ENCODE measurements around the gene KDELR1.
A peak's percentile ranks its signal among the peaks of the same experiment; 100 is the strongest.

The KDELR1 gene

DNA sequence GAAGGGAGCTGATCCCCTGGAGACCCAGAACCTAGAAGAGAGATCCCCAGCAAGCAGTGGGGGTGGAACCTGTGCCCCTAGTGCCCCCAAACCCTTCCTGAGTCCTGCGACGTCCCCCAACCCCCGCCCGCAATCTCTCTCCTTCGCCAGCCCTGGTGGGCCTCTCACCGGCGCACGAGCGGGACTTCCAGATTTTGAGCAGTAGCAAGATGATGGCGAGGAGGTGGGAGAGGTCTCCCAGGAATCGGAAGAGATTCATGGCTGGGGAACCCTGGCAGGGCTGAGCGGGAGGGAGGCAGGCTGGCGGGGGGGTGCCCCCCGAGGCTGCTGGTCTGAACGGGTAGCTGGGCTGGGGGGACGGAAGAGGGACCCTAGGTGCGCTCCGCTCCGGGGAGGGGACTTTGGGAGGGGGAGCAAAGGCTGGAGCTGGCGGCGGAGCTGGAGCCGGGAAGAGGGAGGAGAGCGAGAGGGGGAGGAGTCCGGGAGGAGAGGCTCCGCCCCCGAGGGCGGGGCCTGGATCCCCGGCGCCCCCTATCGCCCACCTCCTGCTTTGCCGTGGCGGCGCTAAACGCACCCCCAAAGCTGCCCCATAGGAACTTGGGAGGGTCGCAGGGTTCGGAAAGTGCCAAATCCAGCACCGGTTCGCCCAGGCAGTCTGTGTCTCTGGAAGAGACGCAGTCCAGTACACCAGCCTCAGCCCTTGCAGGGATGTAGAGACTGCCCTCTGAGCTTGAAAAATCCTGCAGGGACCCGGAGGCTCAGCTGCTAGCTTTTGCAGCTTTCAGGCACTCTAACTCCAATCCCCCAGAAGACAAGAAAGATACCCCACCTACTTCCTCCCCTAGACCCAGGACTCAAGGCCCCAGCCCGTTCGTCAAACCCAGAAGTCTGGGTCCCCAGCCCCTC is at the start of gene KDELR1:
KDELR1 (minus strand) TSS at position 452 of the 906 bp plus-strand sequence; CDS start at position 259, 193 bp downstream.
- peak; percentile 59 to 63 for DNase-seq

DNA sequence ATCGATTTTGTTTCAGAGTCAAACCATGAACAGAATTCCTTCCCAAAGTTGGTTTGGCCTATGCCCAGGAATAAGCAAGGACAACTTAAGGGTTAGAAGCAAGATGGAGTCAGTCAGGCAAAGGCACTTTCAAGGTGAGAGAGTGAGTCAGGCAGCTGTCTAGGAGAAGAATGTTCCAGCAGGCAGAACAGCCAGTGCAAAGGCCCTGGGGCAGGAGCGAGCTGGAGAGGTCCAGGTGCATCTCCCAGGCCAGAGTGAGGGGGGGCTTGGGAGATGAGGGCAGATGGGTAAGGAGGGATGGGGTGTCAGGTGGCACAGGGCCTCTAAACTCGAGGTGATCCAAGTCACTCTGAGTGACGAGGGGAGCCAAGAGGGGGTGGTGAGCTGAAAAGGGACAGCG is 45.2 kb upstream of the KDELR1 start:
- DNase-seq, result no peak

GRCh38 chr19:48433337-48433736 is 42.0 kb upstream of the KDELR1 start:
- peak; percentile 47 to 60 for DNase-seq

GRCh38 chr19:48428670-48429069 is 37.3 kb upstream of the KDELR1 start:
- DNase-seq, result no peak

DNA sequence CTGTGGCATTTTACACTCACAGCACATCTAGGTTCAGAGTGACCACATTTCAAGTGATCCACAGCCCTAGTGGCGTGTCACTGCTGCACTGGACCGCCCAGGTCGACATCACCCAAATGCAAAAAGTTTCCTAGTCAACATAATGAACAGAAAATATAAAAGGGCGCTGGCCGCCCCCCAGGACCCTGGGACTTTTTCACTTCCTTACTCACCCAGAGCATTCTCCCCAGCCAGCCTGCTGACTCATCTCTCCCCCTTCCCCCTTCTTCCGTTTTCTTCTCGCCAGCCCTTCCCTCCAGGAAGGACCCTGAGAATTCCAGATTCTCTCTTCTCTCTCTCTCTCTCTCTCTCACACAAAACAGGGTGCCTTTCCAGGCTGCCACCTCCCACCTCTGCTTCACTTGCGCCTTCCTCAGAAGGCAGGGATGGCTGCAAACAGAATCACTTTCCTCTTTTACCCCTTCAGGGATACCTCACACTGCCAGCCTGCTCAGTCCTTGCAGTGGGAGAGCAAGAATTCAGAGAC is 33.4 kb upstream of the KDELR1 start:
- peak; percentile 58 to 70 for DNase-seq

- DNase-seq, result no peak
These were observed 30.2 kb upstream of the KDELR1 start for GRCh38 chr19:48421548-48421947.

- DNase-seq, result peak; percentile 75 to 83
These were observed 28.0 kb upstream of the KDELR1 start for GRCh38 chr19:48419158-48419920.

DNA sequence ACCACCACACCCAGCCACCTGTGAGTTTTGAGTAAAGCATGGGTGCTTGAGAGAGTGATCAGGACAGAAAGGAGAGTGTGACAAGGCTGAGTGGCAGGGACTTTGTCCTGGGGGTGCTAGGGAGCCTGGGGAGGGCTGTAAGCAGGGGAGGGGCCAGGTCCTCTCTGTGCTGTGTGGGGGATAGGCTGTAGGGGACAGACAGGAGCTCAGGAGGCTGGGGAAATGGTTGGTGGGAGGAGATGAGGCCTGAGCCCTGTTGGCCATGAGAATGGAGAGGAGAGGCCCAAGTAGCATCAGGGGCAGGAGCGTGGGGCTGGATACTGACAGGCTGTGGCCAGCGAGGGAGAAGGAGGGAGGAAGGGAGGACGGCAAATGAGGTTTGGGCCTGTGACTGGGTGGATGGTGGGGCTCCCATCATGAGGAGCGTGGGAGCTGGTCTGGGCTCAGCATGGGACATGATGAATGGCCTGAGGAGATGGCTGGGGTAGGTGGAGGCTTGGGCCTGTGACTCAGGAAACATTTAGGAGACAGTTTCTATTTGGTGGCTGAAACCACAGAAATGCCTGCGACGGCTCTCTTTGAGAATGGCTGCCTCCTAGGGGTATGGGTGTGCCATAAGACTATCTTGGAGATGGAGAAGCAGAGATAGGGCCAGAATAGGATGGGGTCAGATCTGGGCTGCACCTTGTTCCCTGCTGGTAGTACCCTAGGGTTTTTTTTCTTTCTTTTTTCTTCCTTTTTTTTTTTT is 27.1 kb upstream of the KDELR1 start:
- DNase-seq, result peak in 1 of 2 experiments; percentile 25

GRCh38 chr19:48417421-48417820 is 26.1 kb upstream of the KDELR1 start:
- no peak for DNase-seq

GRCh38 chr19:48415806-48416221 is 24.5 kb upstream of the KDELR1 start:
- no peak for DNase-seq

GRCh38 chr19:48415395-48415794 is 24.0 kb upstream of the KDELR1 start:
- DNase-seq, result peak; percentile 45

DNA sequence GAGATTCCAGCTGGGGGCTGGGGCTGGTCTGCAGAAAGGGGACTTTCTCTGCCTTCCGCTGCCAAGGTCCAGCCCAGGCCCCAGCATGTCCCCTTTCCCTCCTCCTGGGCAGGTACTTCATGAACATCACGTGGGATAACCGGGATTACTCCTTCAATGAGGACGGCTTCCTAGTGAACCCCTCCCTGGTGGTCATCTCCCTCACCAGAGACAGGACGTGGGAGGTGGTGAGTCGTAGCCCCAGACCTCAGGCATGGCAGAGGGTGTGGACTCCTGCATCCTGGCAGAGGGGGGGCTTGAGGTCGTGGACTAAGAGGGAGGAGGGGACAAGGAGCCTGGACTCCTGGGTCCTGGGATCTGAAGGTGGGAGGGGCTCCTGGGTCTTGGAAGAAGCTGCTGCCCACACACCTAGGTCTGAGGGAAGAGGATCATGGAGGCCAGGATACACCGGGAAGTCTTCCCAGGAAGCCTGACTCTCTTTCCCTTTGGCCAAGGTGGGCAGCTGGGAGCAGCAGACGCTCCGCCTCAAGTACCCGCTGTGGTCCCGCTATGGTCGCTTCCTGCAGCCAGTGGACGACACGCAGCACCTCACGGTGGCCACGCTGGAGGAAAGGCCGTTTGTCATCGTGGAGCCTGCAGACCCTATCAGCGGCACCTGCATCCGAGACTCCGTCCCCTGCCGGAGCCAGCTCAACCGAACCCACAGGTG is 22.7 kb upstream of the KDELR1 start:
- DNase-seq, result no peak

GRCh38 chr19:48405850-48406249 is 14.5 kb upstream of the KDELR1 start:
- DNase-seq, result no peak

DNA sequence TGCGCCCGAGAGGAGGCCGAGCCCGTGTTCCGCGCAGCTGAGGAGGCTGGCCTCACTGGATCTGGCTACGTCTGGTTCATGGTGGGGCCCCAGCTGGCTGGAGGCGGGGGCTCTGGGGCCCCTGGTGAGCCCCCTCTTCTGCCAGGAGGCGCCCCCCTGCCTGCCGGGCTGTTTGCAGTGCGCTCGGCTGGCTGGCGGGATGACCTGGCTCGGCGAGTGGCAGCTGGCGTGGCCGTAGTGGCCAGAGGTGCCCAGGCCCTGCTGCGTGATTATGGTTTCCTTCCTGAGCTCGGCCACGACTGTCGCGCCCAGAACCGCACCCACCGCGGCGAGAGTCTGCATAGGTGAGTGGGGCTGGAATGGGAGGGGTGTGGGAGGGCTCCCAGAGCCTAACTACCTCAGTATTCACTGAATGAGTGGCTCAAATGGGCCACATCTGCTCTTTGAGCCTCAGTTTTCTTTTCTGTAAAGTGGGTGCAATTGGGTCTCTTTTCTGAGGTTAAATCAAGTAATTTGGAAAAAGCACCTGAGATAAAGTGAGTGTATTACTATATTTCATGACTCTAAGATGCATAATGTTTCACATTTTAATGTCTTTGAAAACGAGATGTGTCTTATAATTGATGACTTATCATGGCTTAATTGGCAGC is 13.8 kb upstream of the KDELR1 start:
- no peak for DNase-seq

DNA sequence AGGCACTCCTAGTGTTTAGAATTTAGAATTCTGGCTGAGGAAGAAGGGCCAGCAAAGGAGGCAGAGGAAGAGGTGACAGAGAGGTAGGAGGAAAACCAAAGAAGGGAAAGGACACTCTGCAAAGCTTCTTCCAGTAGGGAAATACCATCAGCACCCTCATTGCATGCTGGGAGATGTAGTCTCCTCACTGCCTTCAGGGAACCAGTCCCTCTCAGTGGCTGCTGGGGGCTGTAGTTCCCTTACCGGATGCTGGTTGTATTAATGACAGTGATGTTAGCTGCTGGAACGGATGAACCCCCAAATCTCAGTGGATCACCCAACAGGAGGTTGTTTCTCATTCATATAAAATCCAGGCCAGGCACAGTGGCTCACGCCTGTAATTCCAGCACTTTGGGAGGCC is 12.3 kb upstream of the KDELR1 start:
- peak; percentile 85 to 87 for DNase-seq

DNA sequence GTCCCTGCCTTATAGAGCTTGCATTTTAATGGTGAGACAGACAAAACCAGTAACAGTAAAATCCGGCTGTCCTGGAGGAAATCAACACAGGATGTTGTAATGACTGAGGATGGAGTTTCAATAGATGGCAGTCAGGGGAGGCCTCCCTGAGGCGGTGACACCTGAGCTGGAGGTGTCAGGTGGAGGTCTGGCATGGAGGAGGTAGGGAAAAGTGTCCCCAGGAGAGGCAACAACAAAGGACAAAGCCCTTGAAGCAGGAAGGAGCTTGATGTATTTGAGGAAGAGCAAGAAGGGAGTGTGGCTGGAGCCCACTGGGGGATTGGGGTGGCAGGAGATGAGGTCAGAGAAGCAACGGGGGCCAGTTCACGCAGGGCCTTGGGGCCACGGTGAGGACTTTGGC is 9.9 kb upstream of the KDELR1 start:
- no peak for DNase-seq

DNA sequence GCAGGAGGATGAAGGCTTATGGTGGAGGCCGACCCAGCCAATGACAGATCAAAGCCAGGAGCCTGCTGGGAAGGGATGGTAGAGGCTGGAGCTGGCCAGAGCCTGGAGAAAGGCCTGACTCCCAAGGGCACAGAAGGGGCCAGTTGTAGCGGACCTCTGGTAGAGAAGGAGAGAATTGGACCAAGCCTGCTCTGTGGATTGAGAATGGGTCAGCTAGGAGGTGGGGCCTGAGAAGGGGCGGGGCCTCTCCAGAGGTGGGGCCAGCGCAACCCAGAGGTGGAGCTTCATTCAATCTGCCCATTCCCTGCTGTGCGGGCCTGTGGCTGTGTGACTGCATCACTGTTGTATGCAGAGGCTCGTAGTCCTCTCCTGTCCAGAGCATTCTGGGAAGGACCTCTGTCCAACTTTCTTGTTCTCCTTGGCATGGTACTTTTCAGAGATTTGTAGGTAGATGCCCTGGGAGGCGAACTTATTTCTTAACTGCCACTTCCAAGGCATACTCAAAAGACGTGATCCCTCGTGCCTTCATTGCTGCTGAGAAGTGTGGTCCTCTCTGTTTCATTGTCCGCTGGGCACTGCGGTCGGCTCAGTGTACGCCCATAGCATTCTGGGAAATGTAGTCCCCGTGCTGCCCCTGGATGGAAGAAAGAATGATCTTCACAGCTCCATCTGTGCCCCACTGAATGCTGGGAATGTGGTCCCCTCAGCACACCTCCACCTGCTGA is 8.8 kb upstream of the KDELR1 start:
- no peak for DNase-seq

DNA sequence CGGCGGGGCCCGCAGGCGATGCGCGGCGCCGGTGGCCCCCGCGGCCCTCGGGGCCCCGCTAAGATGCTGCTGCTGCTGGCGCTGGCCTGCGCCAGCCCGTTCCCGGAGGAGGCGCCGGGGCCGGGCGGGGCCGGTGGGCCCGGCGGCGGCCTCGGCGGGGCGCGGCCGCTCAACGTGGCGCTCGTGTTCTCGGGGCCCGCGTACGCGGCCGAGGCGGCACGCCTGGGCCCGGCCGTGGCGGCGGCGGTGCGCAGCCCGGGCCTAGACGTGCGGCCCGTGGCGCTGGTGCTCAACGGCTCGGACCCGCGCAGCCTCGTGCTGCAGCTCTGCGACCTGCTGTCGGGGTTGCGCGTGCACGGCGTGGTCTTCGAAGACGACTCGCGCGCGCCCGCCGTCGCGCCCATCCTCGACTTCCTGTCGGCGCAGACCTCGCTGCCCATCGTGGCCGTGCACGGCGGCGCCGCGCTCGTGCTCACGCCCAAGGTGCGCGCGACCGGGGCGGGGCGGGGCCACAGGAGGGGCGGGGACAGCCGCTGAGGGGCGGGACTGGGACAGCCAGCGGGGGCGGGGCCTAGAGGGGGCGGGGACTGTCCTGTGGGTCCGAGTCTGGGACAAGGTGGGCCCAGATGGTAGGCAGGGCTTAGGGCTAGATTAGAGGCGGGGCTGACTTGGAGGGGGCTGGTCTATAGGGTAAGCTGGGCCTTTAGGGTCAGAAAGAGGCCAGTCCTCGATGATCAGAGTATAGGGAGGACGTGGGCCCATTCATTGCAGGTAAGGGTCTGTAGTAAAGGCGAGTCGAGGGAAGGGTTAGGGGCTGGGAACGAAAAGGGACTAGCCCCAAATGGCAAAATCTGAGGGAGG is 7.3 kb upstream of the KDELR1 start:
- no peak for DNase-seq

DNA sequence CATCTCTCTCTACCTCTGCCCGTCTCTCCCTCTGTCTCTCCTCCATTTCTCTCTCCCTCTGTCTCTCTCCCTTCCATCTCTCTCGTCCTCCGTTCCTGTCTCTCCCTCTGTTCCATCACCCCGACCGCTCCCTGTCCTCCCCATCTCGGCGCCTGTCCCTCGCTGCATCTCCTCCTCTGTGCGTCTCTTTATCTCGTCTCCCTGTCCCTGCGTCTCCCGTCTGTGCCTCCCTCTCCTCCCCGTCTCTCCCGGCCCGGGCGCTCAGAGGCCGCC is 6.7 kb upstream of the KDELR1 start:
- no peak for DNase-seq

Data from Kasumi-1 (cell line).